Sigmoid colon (tissue), 7 donors: ENCODE measurements around the gene PDGFRA. TPM values are rescaled to one million over a fixed set of nuclear protein-coding genes. Genes with fewer than 3 reads are reported as not detected.
"Not testable (repeated sequence)": the region's sequence is repeated elsewhere in the genome, so short reads cannot be mapped to it uniquely, and the experiment has no call there.

Experiments used
- DNase-seq: peaks from one replicate; pipeline ENCODE4 v3.0.0-alpha.2; 2019
- H3K27ac ChIP-seq, 4 donors: fragments of 200-600 bp; sonication (generic); one replicate each; pipeline ENCODE4 v1.5.1; 2016 to 2019; ENCODE audit warnings: mild to moderate bottlenecking in 1 of 4
- H3K27me3 ChIP-seq, 3 donors: fragments of 200-600 bp; sonication (generic); one replicate each; pipeline ENCODE4 v1.5.1; 2019; ENCODE audit warnings: mild to moderate bottlenecking in 1 of 3
- H3K36me3 ChIP-seq, 4 donors: fragments of 200-600 bp; sonication (generic); one replicate each; pipeline ENCODE4 v1.5.1; 2016 to 2019
- H3K4me1 ChIP-seq, 4 donors: fragments of 200-600 bp; sonication (generic); one replicate each; pipeline ENCODE4 v1.5.1; 2017 to 2019
- H3K4me3 ChIP-seq, 4 donors: fragments of 200-600 bp; sonication (generic); one replicate each; pipeline ENCODE4 v1.5.1; 2017 to 2019; ENCODE audit warnings: mild to moderate bottlenecking in 2 of 4, moderate library complexity in 1 of 4
- H3K9me3 ChIP-seq, 4 donors: fragments of 200-600 bp in 3 of 4; sonication (generic) in 3 of 4; one replicate each; pipeline versions ENCODE4 v1.5.1 to v1.6.1; 2013 to 2019
- CTCF ChIP-seq, 4 experiments: fragments of 450-650 bp in 3 of 4; fragments of 200-600 bp in 1 of 4; IDR thresholded peaks; one replicate each; pipeline ENCODE4 v1.5.1; 2016 to 2019; ENCODE audit warnings: antibody characterized with exemption in 4 of 4, mild to moderate bottlenecking in 3 of 4, moderate library complexity in 2 of 4
- EP300 ChIP-seq, 4 donors: sonication (generic); formaldehyde crosslinking; IDR thresholded peaks; one replicate each; pipeline ENCODE4 v1.6.1; 2017; ENCODE audit warnings: antibody characterized with exemption in 4 of 4
- POLR2A ChIP-seq, 2 donors: fragments of 450-650 bp; IDR thresholded peaks; one replicate each; pipeline ENCODE4 v1.6.1; 2016; ENCODE audit warnings: antibody characterized with exemption in 2 of 2, mild to moderate bottlenecking in 2 of 2, moderate library complexity in 2 of 2
- POLR2AphosphoS5 ChIP-seq, 4 donors: sonication (generic); formaldehyde crosslinking; IDR thresholded peaks; one replicate each; pipeline ENCODE4 v1.6.1; 2017; ENCODE audit warnings: antibody characterized with exemption in 4 of 4
- WGBS, 2 donors: extraction: QIAGEN DNeasy Blood & Tissue Kit; methylation state at CpG; one replicate each; pipeline ENCODE4 v1.1.7; 2013; 5-methylcytosine and 5-hydroxymethylcytosine counted together
- intact Hi-C: fragments of 100-400 bp; cut with DNase I; formaldehyde crosslinking; loops from one replicate; pipeline ENCODE4 v1.15.1; 2023
- polyA plus RNA-seq, 3 donors: library from polyadenylated mRNA; stranded (reverse); fragments of 200-250 nt; gene quantifications; one replicate each; pipeline ENCODE4 v1.2.3, GENCODE V29; 2013
- total RNA-seq, 4 donors: library from RNA; depleted of rRNA; stranded (reverse); fragments of >200 nt; gene quantifications; one replicate each; pipeline ENCODE4 v1.1.0, GENCODE V29; 2016
- donor health status: healthy with polysubstance abuse.
- donor health status: Bipolar disorder and iron deficiency.
- donor health status: healthy.

The PDGFRA gene
- total and polyA plus RNA-seq, 7 donors = 3.2 to 222 (median 170) TPM

GRCh38 chr4:54333657-54334056, 104.6 kb downstream of the PDGFRA start:
- Histone ChIP-seq H3K4me1 (no peaks in the 10 kb centered on the region), H3K27ac (no peak overlapping the region), H3K36me3 (no peaks in the 10 kb centered on the region), H3K27me3 (no peaks in the 10 kb centered on the region), H3K4me3 (no peak overlapping the region), H3K9me3 (no peaks in the 10 kb centered on the region)
- WGBS, 2 donors = 94 to 96% methylated on average over 2 of the region's 2 CpGs
- TF ChIP-seq EP300 (IDR thresholded peaks at IDR 0.05) (no peak), POLR2A (IDR thresholded peaks at IDR 0.05) (no peak), CTCF (IDR thresholded peaks at IDR 0.05) (no peak), POLR2AphosphoS5 (IDR thresholded peaks at IDR 0.05) (no peak)
- DNase-seq = no peak
- intact Hi-C loops = no loop called here

- H3K4me1 ChIP-seq, DNase-seq, H3K27ac ChIP-seq, intact Hi-C loops, H3K4me3 ChIP-seq, H3K27me3 ChIP-seq, H3K9me3 ChIP-seq, H3K36me3 ChIP-seq: not testable (repeated sequence)
Observed at GRCh38 chr4:54334769-54335168, 105.7 kb downstream of the PDGFRA start.

- intact Hi-C loops = no loop called here
- DNase-seq = no peak
- H3K4me3 ChIP-seq = no peak overlapping the region
- H3K36me3 ChIP-seq = no peaks in the 10 kb centered on the region
- H3K27me3 ChIP-seq = no peaks in the 10 kb centered on the region
- H3K9me3 ChIP-seq = no peaks in the 10 kb centered on the region
- H3K27ac ChIP-seq = no peak overlapping the region
- WGBS, 2 donors = 38 to 69% methylated on average over 4 of the region's 4 CpGs
- H3K4me1 ChIP-seq = no peaks in the 10 kb centered on the region
- TF ChIP-seq POLR2AphosphoS5 (IDR thresholded peaks at IDR 0.05) (no peak), EP300 (IDR thresholded peaks at IDR 0.05) (no peak), POLR2A (IDR thresholded peaks at IDR 0.05) (no peak), CTCF (IDR thresholded peaks at IDR 0.05) (no peak)
Observed at GRCh38 chr4:54337009-54337408, 107.9 kb downstream of the PDGFRA start.

- DNase-seq, H3K27me3 ChIP-seq, H3K27ac ChIP-seq, H3K4me1 ChIP-seq, H3K4me3 ChIP-seq, intact Hi-C loops, H3K9me3 ChIP-seq, H3K36me3 ChIP-seq: not testable (repeated sequence)
- WGBS, 2 donors = 21 to 63% methylated on average over 3 of the region's 3 CpGs
Observed at GRCh38 chr4:54342067-54342466, 113.0 kb downstream of the PDGFRA start.

Other genes starting within 250 kb of the PDGFRA start
- 10 to 100 TPM; 22.8 to 34.6 (median 25.0) TPM for gene CHIC2, start 164.7 kb upstream of the PDGFRA start, total RNA-seq
- gene CHIC2, start 164.7 kb upstream of the PDGFRA start, polyA plus RNA-seq = 10 to 100 TPM; 17.6 to 19.8 (median 18.0) TPM
- gene GSX2, start 129.1 kb upstream of the PDGFRA start, total RNA-seq = not detected
- gene GSX2, start 129.1 kb upstream of the PDGFRA start, polyA plus RNA-seq = not detected